NCI-H2196 treated with DMSO at 0.1 percent for 48 hours (cell line): Measurements from ENCODE around the gene RNF166.

Experiments used
- DNase-seq: peaks from one replicate; lab custom pipeline; 2025; ENCODE audit not compliant: unreplicated experiment; lab: John Stamatoyannopoulos, UW

Gene RNF166

GRCh38 chr16:88724855-88725555, 18.8 kb upstream of the RNF166 start:
- no peak for DNase-seq

- no peak for DNase-seq
Observed at GRCh38 chr16:88723911-88724310, 17.7 kb upstream of the RNF166 start.

DNA sequence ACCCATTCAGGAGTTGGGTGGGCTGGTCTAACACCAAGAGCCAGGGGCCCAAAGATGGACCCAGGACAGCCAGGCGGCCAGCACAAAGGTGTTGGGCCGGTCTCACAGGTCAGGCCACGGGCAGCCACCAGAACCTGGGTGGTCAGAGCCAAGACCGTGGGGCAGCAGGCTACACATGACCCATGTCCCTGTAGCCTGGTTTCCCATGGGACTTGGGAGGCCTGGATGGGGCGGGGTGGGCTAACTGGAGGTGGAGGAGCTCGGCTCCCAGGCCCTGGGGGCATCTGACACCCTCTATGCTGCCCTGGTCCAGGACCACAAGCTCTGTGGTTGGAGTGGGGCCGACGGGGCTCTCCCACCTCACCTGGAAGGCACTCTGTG, 17.3 kb upstream of the RNF166 start:
- no peak for DNase-seq

DNA sequence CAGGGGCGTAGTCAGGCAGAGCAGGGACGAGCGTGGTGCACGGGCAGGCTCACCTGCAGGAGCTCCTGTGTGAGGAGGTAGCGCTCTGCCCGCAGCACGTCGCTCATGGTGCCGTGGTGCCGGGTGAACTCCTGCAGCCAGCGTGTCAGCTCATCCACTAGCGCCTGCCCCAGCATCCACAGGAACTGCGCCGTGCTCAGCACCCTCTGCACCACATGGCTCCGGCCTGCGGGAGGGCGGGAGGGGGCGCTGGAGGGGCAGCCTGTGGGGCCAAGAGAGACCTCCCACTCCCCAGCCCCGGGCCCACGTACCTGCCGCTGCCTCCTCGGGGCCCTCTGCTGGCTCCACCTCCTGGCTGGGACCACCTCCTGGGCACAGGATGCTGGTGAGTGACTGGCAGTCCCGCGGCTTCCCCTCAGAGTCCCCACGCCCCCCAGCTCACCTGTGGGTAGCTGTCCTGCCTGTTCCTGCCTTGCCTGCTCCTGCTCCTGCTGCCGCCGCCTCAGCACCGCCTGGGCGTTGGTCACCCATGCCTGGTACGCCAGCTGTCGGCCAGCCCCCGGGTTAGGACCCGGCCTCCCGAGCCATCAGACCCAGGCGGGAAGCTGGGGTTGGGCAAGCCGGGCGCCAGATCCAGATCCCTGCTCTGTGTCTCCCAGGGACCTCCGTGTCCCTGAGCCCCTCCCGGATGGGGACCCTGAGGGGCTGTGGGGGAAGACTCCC, 16.7 kb upstream of the RNF166 start:
- no peak for DNase-seq

DNA sequence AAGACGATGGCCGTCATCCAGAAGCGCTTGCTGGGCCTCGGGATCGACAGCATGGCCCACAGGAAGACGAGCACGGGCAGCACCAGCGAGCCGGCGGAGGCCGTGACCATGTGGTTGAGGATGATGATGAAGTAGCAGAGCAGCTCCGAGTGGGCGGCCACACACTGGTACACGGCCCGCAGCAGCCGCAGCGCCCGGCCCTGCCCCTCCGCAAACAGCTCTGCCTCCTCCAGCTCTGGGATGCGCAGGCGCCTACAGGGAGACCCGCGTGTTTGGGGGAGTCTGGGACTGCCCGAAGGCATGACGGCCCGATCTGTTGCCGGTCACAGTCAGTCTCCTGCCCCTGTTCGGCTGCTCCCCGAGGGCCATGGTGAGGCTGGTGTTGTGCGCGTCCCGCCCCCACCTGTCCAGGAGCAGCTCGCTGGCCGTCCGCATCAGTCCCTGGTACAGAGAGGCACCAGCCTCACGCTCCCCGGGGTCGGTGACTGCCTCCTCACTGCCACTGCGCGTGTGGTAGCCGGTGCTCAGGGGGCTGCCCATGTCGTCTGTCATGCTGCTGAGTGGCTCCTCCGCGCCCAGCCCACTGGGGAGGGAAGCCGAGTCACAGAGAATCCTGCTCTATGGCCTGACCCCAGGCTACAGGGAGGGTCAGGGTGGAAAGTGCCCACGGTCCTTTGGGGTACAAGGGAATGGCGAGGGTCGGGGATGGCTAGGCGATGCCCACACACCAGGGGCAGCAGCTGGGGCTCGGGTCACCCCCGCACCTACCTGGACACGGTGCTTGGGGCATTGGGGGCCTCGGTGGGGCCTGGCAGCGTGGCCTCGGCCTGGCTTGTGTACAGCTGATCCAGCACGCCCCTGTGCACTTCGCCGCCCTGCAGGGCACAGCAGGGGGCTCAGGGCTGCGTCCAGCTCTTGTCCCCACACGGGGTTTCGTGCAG, 15.9 kb upstream of the RNF166 start:
- no peak for DNase-seq

DNA sequence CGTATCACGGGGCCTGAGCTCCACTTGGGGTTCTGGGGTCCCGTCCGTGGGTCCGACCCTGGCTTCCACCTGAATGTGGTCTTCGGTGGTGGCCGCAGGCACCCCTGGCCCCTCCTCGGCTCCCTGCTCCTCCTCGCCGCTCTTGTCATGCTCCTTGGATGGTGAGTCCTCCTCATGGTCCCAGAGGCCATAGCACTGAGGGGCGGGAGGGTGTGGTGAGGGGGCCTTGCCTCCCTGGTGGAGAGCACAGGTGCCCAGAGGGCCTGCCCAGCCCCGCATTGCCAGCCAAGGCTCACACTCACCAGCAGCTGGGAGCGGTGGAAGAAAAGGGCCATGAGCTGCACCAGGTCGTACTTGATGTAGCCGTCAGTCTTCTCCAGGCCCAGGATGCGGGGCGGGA, 15.0 kb upstream of the RNF166 start:
- no peak for DNase-seq

DNA sequence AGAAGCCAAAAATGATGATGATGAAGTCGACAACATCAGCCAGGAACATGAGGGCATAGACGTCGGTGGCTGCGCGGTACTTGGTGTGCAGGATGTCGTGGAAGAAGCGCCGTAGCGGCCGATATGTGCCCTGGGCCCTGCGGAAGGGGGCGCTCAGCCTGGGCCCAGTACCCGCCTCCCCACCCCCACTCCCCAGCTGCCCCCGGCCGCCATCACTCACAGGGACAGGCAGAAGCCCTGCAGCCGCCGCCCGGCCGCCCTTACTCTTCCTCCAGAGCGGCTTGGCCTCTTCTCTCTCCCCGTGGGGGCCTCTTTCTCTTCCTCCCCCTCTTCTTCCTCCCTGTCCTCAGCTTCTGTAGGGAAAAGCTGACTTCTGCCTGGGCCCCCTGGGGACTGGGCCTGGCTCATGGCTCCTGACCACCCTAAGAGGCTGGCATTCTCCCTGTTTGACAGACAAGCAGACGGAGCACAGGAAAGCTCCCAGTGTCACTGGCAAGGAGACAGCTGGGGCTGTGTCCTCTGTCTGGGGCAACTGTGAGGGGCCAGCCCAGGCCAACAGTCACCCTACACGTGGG, 14.3 kb upstream of the RNF166 start:
- no peak for DNase-seq

GRCh38 chr16:88719933-88720296, 13.7 kb upstream of the RNF166 start:
- DNase-seq, result no peak

DNA sequence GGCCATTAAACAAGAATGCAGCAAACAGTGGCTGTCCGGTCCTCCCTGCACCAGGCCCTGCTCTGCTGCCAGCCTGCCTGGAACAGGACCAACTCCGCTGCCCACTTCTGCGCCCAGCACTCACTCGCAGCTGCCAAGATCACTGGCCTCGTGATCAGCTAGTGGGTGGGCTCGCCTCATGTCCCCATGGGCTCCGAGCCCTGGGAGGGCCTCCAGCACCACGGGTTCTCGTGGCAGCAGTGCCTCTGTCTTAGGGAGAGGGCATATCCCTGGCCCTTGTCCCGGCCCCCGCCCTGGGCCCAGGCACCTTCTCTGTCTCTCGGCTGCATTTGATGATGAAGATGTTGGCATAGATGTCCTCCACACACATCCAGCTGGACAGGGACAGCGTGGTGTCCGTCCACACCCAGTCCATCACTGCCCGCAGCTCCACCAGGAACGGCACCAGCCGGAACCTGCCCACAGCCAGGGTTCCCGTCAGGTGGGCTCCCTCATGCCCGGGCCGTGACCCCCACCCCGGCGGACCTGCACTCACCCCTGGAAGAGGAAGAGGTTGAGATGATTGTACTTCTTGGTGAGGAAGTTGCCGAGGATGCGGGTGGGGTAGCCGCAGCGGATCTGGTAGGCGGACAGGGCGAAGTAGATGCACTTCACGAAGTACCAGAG, 13.2 kb upstream of the RNF166 start:
- no peak for DNase-seq

- no peak for DNase-seq
Observed at GRCh38 chr16:88718178-88718577, 12.0 kb upstream of the RNF166 start.

GRCh38 chr16:88716601-88717001, 10.4 kb upstream of the RNF166 start:
- DNase-seq, result no peak

GRCh38 chr16:88716201-88716600, 10.0 kb upstream of the RNF166 start:
- no peak for DNase-seq

- no peak for DNase-seq
Observed at GRCh38 chr16:88715312-88716190, 9.3 kb upstream of the RNF166 start.

DNA sequence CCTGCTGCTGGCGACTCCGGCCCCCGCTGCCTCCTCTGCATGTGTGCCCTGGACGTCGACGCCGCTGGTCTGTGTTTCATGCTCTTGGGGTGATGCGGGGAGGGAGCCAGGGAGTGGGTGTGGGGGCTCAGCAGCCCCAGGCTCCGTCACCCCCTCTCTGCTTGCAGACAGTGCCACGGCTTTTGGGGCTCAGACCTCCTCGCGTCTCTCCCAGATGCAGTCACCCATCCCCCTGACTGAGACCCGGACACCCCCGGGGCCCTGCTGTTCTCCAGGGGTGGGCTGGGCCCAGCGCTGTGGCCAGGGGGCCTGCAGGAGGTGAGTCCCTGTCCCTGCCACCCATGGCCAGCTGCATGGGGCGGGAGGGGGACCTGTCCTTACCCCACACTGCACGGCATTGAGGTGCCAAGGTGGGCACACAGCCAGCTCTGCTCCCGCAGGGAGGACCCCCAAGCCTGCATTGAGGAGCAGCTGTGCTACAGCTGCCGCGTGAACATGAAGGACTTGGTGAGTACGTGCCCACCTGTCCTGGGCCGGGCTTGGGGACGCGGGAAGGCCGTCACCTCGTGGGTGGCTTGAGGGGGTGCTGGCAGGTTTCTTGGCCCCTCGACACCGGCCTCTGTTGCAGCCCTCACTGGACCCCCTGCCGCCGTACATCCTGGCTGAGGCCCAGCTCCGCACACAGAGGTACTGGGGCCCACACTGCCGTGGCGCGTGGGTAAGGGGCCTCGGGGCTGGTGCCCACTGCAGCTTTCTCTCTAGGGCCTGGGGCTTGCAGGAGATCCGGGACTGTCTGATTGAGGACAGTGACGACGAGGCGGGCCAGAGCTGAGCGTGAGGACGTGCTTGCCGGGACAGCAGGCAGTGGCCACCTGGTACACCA, 8.5 kb upstream of the RNF166 start:
- DNase-seq, result no peak

DNA sequence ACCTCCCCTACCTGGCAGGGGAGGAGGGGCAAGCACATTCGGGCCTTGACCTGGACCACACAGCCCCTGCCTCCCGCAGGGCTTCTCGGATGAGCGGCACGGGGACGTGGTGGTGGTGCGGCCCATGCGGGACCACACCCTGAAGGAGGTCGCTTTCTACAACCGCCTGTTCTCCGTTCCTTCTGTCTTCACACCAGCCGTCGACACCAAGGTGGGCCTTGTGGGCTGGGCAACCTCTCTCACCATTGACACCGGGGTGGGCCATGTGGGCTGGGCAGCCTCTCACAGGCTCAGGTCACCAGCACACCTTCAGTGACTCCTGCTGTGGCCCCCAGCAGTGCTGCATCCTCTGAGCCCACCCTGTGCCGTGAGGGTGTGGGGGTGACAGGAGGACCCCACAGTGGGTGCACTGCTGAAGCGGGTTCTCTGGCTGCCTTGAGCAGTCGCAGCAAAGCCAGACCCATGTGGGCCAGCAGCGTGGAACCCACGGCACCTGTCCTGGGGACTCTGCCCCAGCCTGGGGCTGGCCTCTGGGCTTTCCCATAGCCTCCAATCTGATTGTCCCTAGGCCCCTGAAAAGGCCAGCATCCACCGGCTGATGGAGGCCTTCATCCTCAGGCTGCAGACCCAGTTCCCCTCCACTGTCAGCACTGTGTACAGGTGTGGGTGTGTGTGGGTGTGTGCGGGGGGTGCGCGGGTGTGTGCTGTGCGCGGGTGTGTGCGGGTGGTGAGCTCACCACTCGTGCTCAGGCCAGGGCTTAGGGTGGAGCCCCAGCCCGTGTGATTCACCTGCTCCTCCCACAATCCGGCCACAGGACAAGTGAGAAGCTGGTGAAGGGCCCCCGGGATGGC, 7.6 kb upstream of the RNF166 start:
- DNase-seq, result no peak

DNA sequence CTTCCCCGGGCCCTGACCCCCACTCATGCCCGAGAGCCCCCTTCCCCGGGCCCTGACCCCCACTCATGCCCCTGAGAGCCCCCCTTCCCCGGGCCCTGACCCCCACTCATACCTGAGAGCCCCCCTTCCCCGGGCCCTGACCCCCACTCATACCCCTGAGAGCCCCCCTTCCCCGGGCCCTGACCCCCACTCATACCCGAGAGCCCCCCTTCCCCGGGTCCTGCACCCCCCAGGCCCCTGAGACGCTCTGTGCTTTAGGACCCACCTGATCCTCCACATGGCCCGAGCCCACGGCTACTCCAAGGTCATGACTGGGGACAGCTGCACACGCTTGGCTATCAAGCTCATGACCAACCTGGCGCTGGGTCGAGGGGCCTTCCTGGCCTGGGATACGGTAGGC, 6.8 kb upstream of the RNF166 start:
- no peak for DNase-seq

DNA sequence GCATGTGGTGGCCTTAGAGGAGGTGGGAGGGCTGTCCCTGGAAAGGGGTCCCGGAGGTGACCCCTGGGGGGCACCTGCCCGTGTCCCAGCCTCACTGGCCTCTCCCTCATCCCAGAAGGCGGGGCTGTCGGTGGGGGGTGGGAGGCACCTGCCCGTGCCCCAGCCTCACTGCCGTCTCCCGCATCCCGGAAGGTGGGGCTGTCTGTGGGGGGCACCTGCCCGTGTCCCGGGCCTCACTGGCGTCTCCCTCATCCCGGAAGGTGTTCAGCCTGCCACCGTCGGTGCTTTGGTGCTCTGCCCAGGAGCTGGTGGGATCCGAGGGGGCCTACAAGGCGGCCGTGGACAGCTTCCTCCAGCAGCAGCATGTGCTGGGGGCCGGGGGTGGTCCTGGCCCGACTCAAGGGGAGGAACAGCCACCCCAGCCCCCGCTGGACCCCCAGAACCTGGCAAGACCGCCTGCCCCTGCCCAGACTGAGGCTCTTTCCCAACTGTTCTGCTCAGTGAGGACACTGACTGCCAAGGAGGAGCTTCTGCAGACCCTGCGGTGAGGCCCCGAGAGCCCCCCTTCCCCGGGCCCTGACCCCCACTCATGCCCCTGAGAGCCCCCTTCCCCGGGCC, 6.3 kb upstream of the RNF166 start:
- no peak for DNase-seq
